GM21423 (cell line): ENCODE results near the gene PXDN.

Experiments
- ATAC-seq: cut with Tn5 transposase; IDR thresholded peaks from one replicate; pipeline ENCODE4 v1.9.1; 2021; ENCODE audit warnings: mild to moderate bottlenecking, moderate library complexity; ENCODE audit not compliant: unreplicated experiment

Gene PXDN

GRCh38 chr2:1603059-1603458, 141.3 kb downstream of the PXDN start:
- no peak for ATAC-seq

- ATAC-seq: no peak
These were observed 141.9 kb downstream of the PXDN start for GRCh38 chr2:1602278-1603010.

GRCh38 chr2:1601471-1602277, 142.6 kb downstream of the PXDN start:
- no peak for ATAC-seq

- ATAC-seq: no peak
These were observed 143.3 kb downstream of the PXDN start for GRCh38 chr2:1601067-1601412.

GRCh38 chr2:1600191-1601066, 143.9 kb downstream of the PXDN start:
- ATAC-seq: no peak

- no peak for ATAC-seq
These were observed 144.8 kb downstream of the PXDN start for GRCh38 chr2:1599301-1600085.

- ATAC-seq: no peak
These were observed 145.5 kb downstream of the PXDN start for GRCh38 chr2:1598800-1599199.

- ATAC-seq: no peak
These were observed 146.1 kb downstream of the PXDN start for GRCh38 chr2:1598041-1598710.

GRCh38 chr2:1595274-1595673, 149.0 kb downstream of the PXDN start:
- no peak for ATAC-seq

GRCh38 chr2:1594373-1595171, 149.7 kb downstream of the PXDN start:
- no peak for ATAC-seq

GRCh38 chr2:1594123-1594372, 150.3 kb downstream of the PXDN start:
- ATAC-seq: no peak

- ATAC-seq: no peak
These were observed 150.8 kb downstream of the PXDN start for GRCh38 chr2:1593371-1594122.

GRCh38 chr2:1591978-1592907, 152.1 kb downstream of the PXDN start:
- ATAC-seq: no peak

GRCh38 chr2:1591461-1591770, 152.9 kb downstream of the PXDN start:
- no peak for ATAC-seq

GRCh38 chr2:1590596-1591460, 153.5 kb downstream of the PXDN start:
- no peak for ATAC-seq

- no peak for ATAC-seq
These were observed 155.2 kb downstream of the PXDN start for GRCh38 chr2:1588978-1589621.
